Panc1 (cell line): ENCODE data around the gene DLGAP3. TPM values are rescaled to one million over a fixed set of nuclear protein-coding genes. Genes with fewer than 3 reads are reported as not detected.

Source experiments
- ATAC-seq: fragments of 200-7000 bp; cut with Tn5 transposase; 2 replicates; pipeline ENCODE4 v1.9.1; 2020; ENCODE audit warnings: mild to moderate bottlenecking, moderate library complexity
- BruUV-seq: library from RNA; stranded (reverse); fragments of 400-500 nt; replicated peaks from 2 replicates; lab custom pipeline; 2021; lab: Mats Ljungman, UMichigan
- CTCF ChIA-PET: fragments of 300-600 bp; sonication (Branson Sonifier 250); formaldehyde crosslinking; loops from one replicate; lab custom pipeline; 2022; ENCODE audit warnings: antibody characterized with exemption; lab: Charles Lee
- POLR2A ChIA-PET: fragments of 300-600 bp; sonication (Branson Sonifier 250); formaldehyde crosslinking; loops from one replicate; lab custom pipeline; 2022; ENCODE audit warnings: antibody characterized with exemption; lab: Charles Lee
- DNase-seq: peaks from one replicate; pipeline ENCODE4 v3.0.0-alpha.2; 2010; ENCODE audit warnings: low read depth, low spot score
- H3K27ac ChIP-seq: 2 replicates; pipeline ENCODE4 v1.5.1; 2011; ENCODE audit warnings: mild to moderate bottlenecking, low read length, inconsistent platforms
- H3K27me3 ChIP-seq: fragments of 200-500 bp; sonication (Bioruptor generic); 2 replicates; pipeline ENCODE4 v1.6.0; 2014; ENCODE audit warnings: low read length, inconsistent platforms; ENCODE audit not compliant: control insufficient read depth, insufficient read depth
- H3K36me3 ChIP-seq: fragments of 200-500 bp; sonication (Bioruptor generic); 2 replicates; pipeline ENCODE4 v1.5.1; 2014; ENCODE audit warnings: inconsistent platforms, mild to moderate bottlenecking, low read length, moderate library complexity; ENCODE audit not compliant: control insufficient read depth, insufficient read depth
- H3K4me1 ChIP-seq: 2 replicates; pipeline ENCODE4 v1.5.1; 2011; ENCODE audit warnings: inconsistent platforms, mild to moderate bottlenecking, low read length, moderate library complexity; ENCODE audit not compliant: control insufficient read depth, insufficient read depth
- H3K4me3 ChIP-seq, 2 experiments: 2 replicates each; pipeline ENCODE4 v1.5.1; 2011 to 2012; ENCODE audit warnings: low read depth in 2 of 2, low read length in 2 of 2, mild to moderate bottlenecking in 2 of 2, inconsistent platforms in 1 of 2, moderate library complexity in 1 of 2
- H3K9me3 ChIP-seq: fragments of 200-500 bp; sonication (Bioruptor generic); 2 replicates; pipeline ENCODE4 v1.5.1; 2014; ENCODE audit warnings: low read depth, mild to moderate bottlenecking, inconsistent platforms, low read length, moderate library complexity; ENCODE audit not compliant: control insufficient read depth, insufficient read depth
- POLR2AphosphoS5 ChIP-seq: IDR thresholded peaks from 2 replicates; pipeline ENCODE4 v1.6.1; 2012; ENCODE audit warnings: mild to moderate bottlenecking, low read depth, low read length, moderate library complexity
- SIN3A ChIP-seq: IDR thresholded peaks from 2 replicates; pipeline ENCODE4 v1.6.1; 2012; ENCODE audit warnings: low read depth, mild to moderate bottlenecking, low read length, moderate library complexity, borderline replicate concordance; ENCODE audit not compliant: insufficient read depth
- TCF7L2 ChIP-seq: IDR thresholded peaks from 2 replicates; pipeline ENCODE4 v1.6.1; 2011; ENCODE audit warnings: mild to moderate bottlenecking, low read depth, low read length, inconsistent platforms
- in situ Hi-C: cut with HindIII; loops from 2 replicates; pipeline ENCODE4 v1.10.0; 2016; ENCODE audit warnings: low sequenced_read_pairs, low pct_unique_long_range_greater_than_20kb
- intact Hi-C: fragments of 100-400 bp; cut with micrococcal nuclease; formaldehyde crosslinking; loops from one replicate; pipeline ENCODE4 v1.10.0; 2022; ENCODE audit not compliant: unreplicated experiment
- total RNA-seq: library from RNA; stranded (reverse); gene quantifications from one replicate; pipeline ENCODE4 v1.2.1, GENCODE V29; 2021; ENCODE audit not compliant: unreplicated experiment
- TF ChIP-seq, protein P1 (sequence below): fragments of 450-650 bp; IDR thresholded peaks from 2 replicates; pipeline ENCODE4 v1.5.1; 2017; ENCODE audit warnings: mild to moderate bottlenecking
- TF ChIP-seq, protein P2 (sequence below), 2 experiments: IDR thresholded peaks; 2 replicates each; pipeline ENCODE4 v1.6.1; 2011 to 2012; ENCODE audit warnings: low read depth in 2 of 2, control low read depth in 1 of 2, low read length in 1 of 2, mild to moderate bottlenecking in 1 of 2, moderate library complexity in 1 of 2; ENCODE audit not compliant: insufficient read depth in 1 of 2

DLGAP3 gene
- total RNA-seq, 1 experiment from 2014 or later = 0.87 TPM

DNA sequence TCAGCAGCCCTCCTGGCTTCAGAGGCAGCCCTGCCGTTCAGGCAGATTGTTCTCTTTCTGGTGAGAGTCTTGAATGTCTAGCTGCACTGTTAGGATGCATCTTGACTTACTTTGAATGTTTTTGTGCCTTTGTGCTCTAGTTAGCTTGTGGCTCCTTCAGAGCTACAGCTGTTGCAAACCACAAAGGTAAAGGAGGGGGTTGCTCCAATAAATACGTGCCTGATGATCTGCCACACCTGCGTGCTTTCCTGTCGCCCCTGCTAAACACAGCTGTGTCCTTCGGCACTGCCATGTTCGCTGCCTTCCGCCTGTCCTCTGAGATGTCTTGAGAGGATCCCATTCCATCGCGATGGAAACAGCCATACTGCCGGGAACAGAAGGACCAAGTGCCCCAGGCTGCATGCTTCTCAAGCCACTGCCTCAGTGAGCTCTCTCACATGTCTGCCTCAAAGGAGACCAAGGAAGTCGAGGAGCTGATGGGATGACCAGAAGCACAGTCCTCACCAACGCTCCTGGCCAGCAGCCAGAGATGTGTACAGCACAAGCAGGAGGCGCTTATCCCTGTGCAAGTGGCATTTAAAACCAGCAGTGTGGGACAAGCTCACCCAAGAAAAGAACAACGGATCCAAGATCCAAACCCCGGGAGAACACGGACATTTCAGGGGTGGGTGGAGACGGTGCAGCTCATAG lies 57.9 kb downstream of the DLGAP3 start:
- intact Hi-C loops = no loop called here
- ATAC-seq = no peak
- H3K9me3 ChIP-seq = no peaks in the 10 kb centered on the region
- H3K4me1 ChIP-seq = no peaks in the 10 kb centered on the region
- peaks cover 24% of the 10 kb centered on the region for H3K27me3 ChIP-seq
- no peaks in the 10 kb centered on the region for H3K36me3 ChIP-seq
- POLR2A ChIA-PET = no interaction called here
- no peak for DNase-seq
- in situ Hi-C loops = no loop called here
- BruUV-seq = no TSS peak
- H3K27ac ChIP-seq = no peak overlapping the region
- CTCF ChIA-PET = no interaction called here
- H3K4me3 ChIP-seq = no peak overlapping the region
- no peak for TF ChIP-seq TCF7L2
- TF ChIP-seq, protein P1, sequence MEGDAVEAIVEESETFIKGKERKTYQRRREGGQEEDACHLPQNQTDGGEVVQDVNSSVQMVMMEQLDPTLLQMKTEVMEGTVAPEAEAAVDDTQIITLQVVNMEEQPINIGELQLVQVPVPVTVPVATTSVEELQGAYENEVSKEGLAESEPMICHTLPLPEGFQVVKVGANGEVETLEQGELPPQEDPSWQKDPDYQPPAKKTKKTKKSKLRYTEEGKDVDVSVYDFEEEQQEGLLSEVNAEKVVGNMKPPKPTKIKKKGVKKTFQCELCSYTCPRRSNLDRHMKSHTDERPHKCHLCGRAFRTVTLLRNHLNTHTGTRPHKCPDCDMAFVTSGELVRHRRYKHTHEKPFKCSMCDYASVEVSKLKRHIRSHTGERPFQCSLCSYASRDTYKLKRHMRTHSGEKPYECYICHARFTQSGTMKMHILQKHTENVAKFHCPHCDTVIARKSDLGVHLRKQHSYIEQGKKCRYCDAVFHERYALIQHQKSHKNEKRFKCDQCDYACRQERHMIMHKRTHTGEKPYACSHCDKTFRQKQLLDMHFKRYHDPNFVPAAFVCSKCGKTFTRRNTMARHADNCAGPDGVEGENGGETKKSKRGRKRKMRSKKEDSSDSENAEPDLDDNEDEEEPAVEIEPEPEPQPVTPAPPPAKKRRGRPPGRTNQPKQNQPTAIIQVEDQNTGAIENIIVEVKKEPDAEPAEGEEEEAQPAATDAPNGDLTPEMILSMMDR = no peak
- TF ChIP-seq, protein P2, sequence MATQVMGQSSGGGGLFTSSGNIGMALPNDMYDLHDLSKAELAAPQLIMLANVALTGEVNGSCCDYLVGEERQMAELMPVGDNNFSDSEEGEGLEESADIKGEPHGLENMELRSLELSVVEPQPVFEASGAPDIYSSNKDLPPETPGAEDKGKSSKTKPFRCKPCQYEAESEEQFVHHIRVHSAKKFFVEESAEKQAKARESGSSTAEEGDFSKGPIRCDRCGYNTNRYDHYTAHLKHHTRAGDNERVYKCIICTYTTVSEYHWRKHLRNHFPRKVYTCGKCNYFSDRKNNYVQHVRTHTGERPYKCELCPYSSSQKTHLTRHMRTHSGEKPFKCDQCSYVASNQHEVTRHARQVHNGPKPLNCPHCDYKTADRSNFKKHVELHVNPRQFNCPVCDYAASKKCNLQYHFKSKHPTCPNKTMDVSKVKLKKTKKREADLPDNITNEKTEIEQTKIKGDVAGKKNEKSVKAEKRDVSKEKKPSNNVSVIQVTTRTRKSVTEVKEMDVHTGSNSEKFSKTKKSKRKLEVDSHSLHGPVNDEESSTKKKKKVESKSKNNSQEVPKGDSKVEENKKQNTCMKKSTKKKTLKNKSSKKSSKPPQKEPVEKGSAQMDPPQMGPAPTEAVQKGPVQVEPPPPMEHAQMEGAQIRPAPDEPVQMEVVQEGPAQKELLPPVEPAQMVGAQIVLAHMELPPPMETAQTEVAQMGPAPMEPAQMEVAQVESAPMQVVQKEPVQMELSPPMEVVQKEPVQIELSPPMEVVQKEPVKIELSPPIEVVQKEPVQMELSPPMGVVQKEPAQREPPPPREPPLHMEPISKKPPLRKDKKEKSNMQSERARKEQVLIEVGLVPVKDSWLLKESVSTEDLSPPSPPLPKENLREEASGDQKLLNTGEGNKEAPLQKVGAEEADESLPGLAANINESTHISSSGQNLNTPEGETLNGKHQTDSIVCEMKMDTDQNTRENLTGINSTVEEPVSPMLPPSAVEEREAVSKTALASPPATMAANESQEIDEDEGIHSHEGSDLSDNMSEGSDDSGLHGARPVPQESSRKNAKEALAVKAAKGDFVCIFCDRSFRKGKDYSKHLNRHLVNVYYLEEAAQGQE (IDR thresholded peaks at IDR 0.05; ENCODE audit: insufficient read depth in 1 of 2, low read depth in 2 of 2, low read length in 1 of 2) = no peak
- no peak for TF ChIP-seq SIN3A
- TF ChIP-seq POLR2AphosphoS5 = no peak

DNA sequence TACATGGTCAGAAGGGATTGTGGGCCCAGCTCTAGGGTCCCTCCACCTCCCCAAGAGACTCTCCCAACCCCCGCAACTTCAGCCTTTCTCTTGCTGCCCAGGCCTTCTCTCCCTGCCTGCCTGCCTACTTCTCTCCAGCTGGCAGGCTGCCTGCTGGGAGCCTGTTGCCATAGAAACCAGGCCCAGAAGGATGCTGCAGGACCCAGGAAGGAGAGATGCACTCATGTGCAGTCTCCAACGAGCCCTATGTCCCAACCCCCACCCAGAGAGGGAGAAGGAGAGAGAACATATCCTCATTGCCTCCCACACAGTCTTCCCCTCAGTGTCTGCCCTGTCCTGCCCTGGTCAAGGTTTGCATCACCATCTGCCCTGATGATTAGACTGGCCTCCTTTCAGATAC lies 59.1 kb downstream of the DLGAP3 start:
- no peaks in the 10 kb centered on the region for H3K36me3 ChIP-seq
- H3K4me1 ChIP-seq = no peaks in the 10 kb centered on the region
- BruUV-seq = no TSS peak
- H3K9me3 ChIP-seq = no peaks in the 10 kb centered on the region
- CTCF ChIA-PET = no interaction called here
- no peak overlapping the region for H3K27ac ChIP-seq
- DNase-seq (no peak), ATAC-seq (no peak)
- H3K4me3 ChIP-seq = no peak overlapping the region
- TF ChIP-seq, protein P2 (IDR thresholded peaks at IDR 0.05; ENCODE audit: insufficient read depth in 1 of 2, low read depth in 2 of 2, low read length in 1 of 2) = no peak
- TF ChIP-seq TCF7L2 (no peak), SIN3A (no peak), POLR2AphosphoS5 (no peak)
- TF ChIP-seq, protein P1 = no peak
- H3K27me3 ChIP-seq = peaks cover 24% of the 10 kb centered on the region
- intact Hi-C loops (no loop called here), in situ Hi-C loops (no loop called here)
- POLR2A ChIA-PET = no interaction called here
